Choroid plexus epithelial cell (primary cell): ENCODE data around the gene CIAO3.
"Not testable (repeated sequence)": the region's sequence is repeated elsewhere in the genome, so short reads cannot be mapped to it uniquely, and the experiment has no call there.

Experiments
- DNase-seq: peaks from one replicate; pipeline ENCODE4 v3.0.0-alpha.2; 2010; ENCODE audit warnings: low read depth
- H3K4me3 ChIP-seq: 2 replicates; pipeline ENCODE4 v1.5.1; 2011; ENCODE audit warnings: low read depth, mild to moderate bottlenecking, control low read depth, low read length, moderate library complexity
- CTCF ChIP-seq: conservative IDR thresholded peaks from 2 replicates; pipeline ENCODE4 v1.5.1; 2011; ENCODE audit warnings: low read depth, mild to moderate bottlenecking, control low read depth, inconsistent platforms, low read length, moderate library complexity

Gene CIAO3

GRCh38 chr16:780296-780695, 39.5 kb upstream of the CIAO3 start:
- H3K4me3 ChIP-seq = no peak overlapping the region
- TF ChIP-seq CTCF = no peak
- DNase-seq = no peak

GRCh38 chr16:779561-779960, 38.8 kb upstream of the CIAO3 start:
- H3K4me3 ChIP-seq = no peak overlapping the region
- no peak for TF ChIP-seq CTCF
- DNase-seq = no peak

GRCh38 chr16:778909-779527, 38.2 kb upstream of the CIAO3 start:
- DNase-seq = no peak
- TF ChIP-seq CTCF = no peak
- H3K4me3 ChIP-seq = no peak overlapping the region

- no peak for TF ChIP-seq CTCF
- DNase-seq = no peak
- no peak overlapping the region for H3K4me3 ChIP-seq
Measured at GRCh38 chr16:778447-778846, 37.6 kb upstream of the CIAO3 start.

- no peak overlapping the region for H3K4me3 ChIP-seq
- DNase-seq = peak; percentile 12
- TF ChIP-seq CTCF = no peak
Measured at GRCh38 chr16:777826-778225, 37.0 kb upstream of the CIAO3 start.

GRCh38 chr16:776824-777223, 36.0 kb upstream of the CIAO3 start:
- H3K4me3 ChIP-seq = no peak overlapping the region
- TF ChIP-seq CTCF = no peak
- DNase-seq = no peak

GRCh38 chr16:776298-776697, 35.5 kb upstream of the CIAO3 start:
- not testable (repeated sequence) for DNase-seq, H3K4me3 ChIP-seq
